GM19043 (cell line): ENCODE data around the gene EHBP1L1.
"Not testable (repeated sequence)": the region's sequence is repeated elsewhere in the genome, so short reads cannot be mapped to it uniquely, and the experiment has no call there.

Experiments
- ATAC-seq: cut with Tn5 transposase; IDR thresholded peaks from one replicate; pipeline ENCODE4 v1.9.1; 2021; ENCODE audit warnings: low read depth; ENCODE audit not compliant: unreplicated experiment

EHBP1L1 gene

DNA sequence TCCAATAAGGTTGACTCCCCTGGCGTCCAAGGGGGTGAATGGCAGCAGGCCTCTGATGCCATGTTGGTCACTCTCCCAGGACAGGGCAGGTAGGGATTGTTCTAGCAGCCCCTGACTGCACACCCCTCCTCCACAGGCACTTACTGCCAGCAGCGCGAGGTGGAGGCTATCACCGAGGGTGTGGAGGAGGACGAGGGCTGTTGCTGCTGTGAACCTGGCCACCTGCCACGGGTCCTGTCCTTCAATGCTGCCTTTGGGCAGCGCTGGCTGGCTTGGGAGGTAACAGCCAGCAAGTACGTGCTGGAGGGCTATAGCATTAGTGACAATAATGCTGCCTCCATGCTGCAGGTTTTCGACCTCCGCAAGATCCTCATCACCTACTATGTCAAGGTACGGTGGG, 54.4 kb downstream of the EHBP1L1 start:
- ATAC-seq, result no peak

DNA sequence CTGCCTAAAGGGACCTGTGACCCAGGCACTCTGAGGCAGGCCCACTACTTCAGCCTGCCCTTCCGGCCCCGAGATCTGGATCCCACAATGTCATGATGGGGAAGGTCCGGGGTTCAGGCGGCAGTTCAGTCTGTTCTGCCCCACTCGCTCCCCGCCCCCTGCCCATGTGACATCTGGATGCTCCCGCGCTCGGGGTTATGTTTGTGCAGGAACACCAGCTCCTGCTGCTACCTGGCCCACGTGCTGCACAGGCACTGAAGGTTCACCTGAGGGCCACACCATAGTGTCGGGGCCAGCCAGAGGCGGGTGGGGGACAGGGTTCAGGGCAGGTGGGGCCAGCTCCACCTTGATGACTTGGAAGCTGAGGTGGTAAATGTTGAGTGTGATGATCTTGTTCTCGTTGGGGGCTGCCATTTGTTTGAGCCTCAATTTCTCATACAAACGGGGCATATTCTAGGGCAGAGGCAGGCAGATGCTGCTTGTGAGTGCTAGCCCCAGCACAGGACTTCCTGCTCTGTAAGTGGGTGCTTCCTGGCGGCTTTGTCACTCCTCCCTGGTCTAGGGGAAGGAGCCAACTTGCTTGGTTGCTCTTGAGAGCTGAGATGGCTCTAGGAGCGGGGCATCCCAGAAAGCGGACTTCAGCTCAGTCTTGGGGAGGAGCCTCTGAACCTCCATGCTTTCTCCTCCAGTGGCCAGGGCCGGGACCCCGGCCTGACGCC, 57.7 kb downstream of the EHBP1L1 start:
- no peak for ATAC-seq

DNA sequence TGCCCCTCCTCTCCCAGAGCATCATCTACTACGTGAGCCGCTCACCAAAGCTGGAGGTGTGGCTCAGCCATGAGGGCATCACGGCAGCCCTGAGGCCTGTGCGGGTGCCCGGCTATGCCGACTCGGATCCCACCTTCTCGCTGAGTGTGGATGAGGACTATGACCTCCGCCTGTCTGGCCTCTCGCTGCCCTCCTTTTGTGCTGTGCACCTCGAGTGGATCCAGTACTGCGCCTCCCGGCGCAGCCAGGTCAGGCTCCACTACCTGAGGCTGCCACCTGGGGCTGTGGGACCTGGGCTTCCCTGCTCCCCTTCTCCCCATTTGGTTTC, 58.2 kb downstream of the EHBP1L1 start:
- no peak for ATAC-seq

DNA sequence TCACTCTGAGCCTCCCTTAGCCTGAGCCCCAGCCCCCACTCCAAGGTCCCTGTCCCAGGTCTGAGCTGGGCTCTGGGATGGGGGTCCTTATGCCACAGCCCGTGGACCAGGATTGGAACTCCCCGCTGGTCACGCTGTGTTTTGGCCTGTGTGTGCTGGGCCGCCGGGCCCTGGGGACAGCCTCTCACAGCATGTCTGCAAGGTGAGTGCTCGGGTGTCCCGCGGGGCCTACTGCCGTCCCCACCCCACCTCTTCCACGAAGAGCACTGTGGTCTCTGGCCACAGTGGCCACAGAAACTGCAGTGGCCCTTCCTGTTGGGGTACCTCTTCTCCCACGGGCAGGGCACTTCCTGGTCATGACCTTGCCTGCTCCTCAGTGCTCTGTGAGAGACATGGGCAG, 58.6 kb downstream of the EHBP1L1 start:
- ATAC-seq, result no peak

DNA sequence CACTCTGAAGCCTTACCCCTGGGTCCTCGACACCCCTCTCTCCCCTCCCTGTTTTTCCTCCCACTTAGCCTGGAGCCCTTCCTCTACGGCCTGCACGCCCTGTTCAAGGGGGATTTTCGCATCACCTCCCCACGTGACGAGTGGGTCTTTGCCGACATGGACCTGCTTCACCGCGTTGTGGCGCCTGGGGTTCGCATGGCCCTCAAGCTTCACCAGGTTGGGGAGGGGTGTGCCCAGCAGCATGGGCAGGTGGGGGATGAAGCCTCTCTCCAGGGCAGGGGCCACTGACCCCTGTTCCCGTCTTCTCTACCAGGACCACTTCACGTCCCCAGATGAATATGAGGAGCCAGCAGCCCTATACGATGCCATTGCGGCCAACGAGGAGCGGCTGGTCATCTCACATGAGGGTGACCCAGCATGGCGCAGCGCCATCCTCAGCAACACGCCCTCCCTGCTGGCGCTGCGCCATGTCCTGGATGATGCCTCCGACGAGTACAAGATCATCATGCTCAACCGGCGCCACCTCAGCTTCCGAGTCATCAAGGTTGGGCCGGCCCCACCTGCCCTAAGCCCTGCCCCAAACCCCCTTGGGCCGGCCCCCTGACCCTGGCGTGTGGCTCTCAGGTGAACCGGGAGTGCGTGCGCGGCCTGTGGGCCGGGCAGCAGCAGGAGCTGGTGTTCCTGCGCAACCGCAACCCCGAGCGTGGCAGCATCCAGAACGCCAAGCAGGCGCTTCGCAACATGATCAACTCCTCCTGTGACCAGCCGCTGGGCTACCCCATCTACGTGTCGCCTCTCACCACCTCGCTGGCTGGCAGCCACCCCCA, 59.3 kb downstream of the EHBP1L1 start:
- no peak for ATAC-seq

DNA sequence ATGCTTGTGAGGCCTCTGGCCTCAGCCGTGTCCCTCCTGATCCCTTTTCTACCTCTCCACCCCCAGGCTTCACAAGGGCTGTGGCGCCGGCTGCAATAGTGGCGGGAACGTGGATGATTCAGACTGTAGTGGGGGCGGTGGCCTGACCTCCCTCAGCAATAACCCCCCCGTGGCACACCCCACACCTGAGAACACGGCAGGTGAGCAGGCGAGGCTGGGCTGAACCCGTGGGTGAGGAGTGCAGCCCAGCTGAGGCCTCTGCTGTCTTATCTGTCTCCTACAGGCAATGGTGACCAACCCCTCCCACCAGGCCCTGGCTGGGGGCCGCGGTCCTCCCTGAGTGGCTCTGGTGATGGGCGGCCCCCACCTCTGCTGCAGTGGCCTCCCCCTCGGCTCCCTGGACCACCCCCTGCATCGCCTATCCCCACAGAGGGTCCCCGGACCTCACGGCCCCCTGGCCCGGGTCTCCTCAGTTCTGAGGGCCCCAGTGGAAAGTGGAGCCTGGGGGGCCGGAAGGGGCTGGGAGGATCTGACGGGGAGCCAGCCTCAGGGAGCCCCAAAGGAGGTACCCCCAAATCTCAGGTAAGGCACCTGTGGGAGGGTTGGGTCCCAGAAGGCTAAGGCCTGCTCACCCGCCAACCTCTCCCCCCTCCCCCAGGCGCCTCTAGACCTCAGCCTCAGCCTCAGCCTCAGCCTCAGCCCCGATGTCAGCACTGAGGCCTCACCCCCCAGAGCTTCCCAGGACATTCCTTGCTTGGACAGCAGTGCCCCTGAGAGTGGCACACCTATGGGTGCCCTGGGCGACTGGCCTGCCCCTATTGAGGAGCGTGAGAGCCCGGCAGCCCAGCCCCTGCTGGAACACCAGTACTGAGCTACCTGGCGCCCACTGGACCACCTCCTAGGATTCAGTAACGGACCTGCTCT, 60.5 kb downstream of the EHBP1L1 start:
- ATAC-seq, result no peak

DNA sequence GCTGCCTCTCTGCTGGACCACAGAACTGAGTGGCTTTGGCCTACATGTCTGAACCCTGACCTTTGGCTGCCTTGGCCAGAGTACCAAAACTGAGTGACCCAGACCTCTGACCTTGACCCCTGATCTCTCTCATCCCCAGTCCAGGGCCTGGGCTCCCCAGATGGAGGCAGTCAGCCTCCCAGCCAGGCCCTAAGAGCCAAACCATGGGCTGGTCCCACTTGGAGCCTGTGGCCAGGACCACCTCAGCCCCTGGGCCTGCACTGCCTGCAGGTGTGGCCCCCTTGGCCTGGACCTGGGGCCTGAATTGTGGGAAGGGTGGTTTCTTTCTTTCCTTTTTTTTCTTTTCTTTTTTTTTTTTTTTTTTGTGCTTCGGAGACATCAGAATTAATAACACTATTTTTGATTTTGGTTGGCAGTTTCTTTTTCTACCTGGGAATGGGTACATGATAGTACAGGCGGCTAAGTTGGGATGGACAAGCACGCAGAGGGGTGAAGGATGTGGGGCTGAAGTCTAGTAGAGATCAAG, 61.2 kb downstream of the EHBP1L1 start:
- no peak for ATAC-seq

DNA sequence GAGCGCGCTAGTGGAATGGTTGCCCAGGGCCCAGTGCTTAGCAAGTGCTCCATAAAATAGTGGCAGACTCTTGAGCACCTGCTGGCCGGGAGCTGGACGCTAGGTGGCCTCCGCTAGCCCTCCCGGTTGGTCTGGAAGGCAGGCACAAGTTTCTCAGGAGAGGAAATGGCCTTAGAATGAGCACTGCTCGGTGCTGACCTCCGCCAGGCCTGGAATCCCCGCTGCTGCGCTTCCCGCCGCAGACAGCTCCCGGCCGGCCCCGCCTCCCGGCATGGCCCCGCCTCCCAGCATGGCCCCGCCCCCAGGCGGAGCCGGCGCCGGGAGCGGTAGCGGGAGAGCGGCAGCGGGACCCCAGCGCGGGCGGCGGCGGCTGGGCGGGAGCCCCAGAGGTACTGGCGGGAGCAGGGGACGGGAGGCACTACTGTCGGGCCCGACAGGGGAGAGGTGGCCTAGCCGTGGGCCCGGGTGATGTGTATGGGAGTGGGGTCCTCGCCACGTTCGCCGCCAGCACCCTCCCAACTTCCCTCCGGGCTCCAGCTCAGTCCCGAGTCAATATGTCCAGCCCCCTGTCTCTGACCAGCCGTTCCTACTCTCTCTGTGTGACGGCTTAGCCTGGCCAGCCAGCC, 62.1 kb downstream of the EHBP1L1 start, which contains the start of gene SIPA1:
Gene SIPA1, plus strand, starts transcription at position 308 of the 626 bp plus-strand sequence. CDS start 2,821 bp downstream, outside the sequence.
- ATAC-seq, result peak; percentile 40

DNA sequence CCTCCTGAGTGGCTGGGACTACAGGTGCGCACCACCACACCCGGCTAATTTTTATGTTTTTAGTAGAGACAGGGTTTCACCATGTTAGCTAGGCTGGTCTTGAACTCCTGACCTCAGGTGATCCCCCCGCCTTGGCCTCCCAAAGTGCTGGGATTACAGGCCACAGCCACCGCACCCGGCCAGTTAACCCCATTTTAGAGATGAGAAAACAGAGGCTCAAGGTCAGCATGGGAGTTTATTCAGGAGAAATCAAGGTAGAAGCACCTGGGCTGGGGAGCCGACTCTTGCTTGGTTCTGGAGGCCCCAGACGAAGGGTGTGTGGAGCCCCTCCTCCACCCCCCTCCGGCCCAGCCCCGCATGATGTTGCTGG, 63.4 kb downstream of the EHBP1L1 start:
- ATAC-seq, result not testable (repeated sequence)

DNA sequence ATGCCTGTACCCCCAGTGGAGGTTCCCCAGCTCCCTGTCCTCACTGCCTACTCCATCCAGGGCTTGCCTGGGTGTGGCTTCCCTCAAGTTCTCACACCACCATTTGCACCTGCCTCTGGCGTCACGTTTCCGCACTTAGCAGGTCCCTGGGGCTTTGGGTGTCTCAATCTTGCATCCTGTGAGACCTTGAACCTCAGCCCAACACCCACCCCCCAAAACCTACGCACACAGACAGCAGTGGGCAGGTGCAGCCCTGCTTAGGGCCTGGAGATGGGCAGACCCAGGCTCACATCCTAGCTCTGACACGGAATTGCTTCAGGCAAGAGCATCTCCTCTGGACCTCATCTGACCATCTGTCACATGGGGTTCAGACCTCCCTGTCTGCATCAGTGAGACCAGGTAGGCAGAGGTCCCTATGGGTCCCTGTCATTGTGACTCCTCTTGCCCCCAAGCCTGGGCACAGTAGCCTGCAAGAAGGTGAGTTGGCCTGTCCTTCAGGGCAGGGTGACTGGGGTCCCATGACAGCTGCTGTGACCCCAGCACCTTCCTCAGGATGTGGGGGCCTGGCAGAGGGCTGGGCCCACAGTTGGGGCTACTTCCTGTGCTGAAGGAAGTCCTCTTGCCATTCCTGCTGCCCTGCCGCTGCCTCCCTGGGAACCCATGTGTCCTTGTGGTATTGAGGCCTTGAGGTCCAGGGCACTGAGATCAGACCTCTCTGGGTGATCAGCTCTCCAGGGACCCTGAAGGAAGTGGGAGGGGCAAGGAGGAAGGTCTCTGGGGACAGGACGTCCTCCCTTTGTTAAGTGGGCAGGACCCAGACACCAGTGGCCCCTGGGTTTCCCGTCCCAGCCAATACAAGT, 64.0 kb downstream of the EHBP1L1 start:
- ATAC-seq, result no peak

DNA sequence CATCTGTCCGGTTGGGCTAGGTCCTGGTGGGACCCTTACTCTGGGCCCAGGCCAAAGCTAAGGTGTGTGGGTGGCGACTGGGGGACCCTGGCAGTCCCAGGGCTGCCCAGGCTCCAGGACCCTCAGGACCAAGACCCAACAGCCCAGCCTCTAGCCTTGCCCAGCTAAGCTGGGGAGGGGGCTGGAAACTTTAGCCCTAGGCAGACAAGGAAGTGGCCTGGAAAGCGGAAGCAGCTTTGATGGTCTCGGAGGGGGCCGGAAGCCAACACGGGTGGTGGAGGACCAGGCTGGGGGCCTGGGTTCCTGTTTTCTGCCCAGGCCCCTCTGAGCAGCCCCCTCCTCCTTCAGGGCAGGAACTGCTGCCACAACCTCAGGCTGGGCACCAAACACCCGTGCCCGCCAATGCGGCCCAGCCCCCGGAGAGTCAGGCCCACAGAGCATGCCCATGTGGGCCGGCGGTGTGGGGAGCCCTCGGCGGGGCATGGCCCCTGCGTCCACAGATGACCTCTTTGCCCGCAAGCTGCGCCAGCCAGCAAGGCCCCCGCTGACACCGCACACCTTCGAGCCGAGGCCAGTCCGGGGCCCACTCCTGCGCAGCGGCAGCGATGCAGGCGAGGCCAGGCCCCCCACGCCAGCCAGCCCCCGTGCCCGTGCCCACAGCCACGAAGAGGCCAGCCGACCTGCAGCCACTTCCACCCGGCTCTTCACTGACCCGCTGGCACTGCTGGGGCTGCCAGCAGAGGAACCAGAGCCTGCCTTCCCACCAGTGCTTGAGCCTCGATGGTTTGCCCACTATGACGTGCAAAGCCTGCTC, 64.8 kb downstream of the EHBP1L1 start:
- no peak for ATAC-seq

DNA sequence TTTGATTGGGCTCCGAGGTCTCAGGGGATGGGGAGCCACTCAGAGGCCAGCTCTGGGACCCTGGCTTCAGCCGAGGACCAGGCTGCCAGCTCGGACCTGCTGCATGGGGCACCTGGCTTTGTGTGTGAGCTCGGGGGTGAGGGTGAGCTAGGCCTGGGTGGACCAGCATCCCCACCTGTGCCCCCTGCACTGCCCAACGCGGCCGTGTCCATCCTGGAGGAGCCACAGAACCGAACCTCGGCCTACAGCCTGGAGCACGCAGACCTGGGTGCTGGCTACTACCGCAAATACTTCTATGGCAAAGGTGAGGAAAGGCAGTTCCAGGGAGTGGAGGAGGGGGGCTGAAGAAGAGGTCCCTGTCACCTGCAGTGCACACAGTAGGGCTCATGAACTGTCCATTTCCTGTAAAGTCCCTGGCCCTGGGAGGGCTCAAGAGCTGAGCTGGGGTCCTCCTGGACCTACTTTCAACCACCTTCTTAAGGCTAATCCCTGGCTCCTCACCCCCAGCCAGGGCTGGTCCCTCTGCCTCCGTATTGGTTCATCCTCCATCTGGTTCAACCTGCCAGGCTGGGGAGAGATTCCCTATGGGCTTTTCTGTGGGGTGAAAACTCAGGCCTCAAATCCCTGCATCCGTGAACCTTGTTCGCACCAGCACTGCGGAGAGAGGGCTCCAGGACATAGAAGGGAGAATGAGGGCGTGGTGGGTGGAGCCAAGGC, 65.6 kb downstream of the EHBP1L1 start:
- no peak for ATAC-seq
